ENCODE measurements around the gene ZNF646.
"Not testable (repeated sequence)": the region's sequence is repeated elsewhere in the genome, so short reads cannot be mapped to it uniquely, and the experiment has no call there.

The ZNF646 gene

GRCh38 chr16:31083081-31083480, 8.9 kb downstream of the ZNF646 start:
- in situ Hi-C loops (cut with MboI; ENCODE audit: low sequenced_read_pairs): no loop called here

GRCh38 chr16:31083556-31083955, 9.3 kb downstream of the ZNF646 start:
- in situ Hi-C loops (cut with MboI; ENCODE audit: low sequenced_read_pairs): no loop called here

GRCh38 chr16:31083981-31084380, 9.8 kb downstream of the ZNF646 start:
- in situ Hi-C loops (cut with MboI; ENCODE audit: low sequenced_read_pairs): no loop called here

GRCh38 chr16:31084584-31085302, 10.5 kb downstream of the ZNF646 start:
- in situ Hi-C loops (cut with MboI; ENCODE audit: low sequenced_read_pairs): no loop called here

GRCh38 chr16:31085411-31085810, 11.2 kb downstream of the ZNF646 start:
- in situ Hi-C loops (cut with MboI; ENCODE audit: low sequenced_read_pairs): no loop called here

- in situ Hi-C loops (cut with MboI; ENCODE audit: low sequenced_read_pairs): no loop called here
Observed at GRCh38 chr16:31085873-31086628, 11.8 kb downstream of the ZNF646 start.

- in situ Hi-C loops (cut with MboI; ENCODE audit: low sequenced_read_pairs): no loop called here
Observed at GRCh38 chr16:31086629-31086906, 12.3 kb downstream of the ZNF646 start.

- in situ Hi-C loops (cut with MboI; ENCODE audit: low sequenced_read_pairs): no loop called here
Observed at GRCh38 chr16:31087481-31087880, 13.3 kb downstream of the ZNF646 start.

GRCh38 chr16:31087971-31088370, 13.7 kb downstream of the ZNF646 start:
- in situ Hi-C loops (cut with MboI; ENCODE audit: low sequenced_read_pairs): no loop called here

GRCh38 chr16:31088459-31089183, 14.4 kb downstream of the ZNF646 start, which contains the start of gene PRSS53:
Gene PRSS53, minus strand, starts transcription at chr16:31088943. Its CDS starts 134 bp downstream, at chr16:31088809.
- in situ Hi-C loops (cut with MboI; ENCODE audit: low sequenced_read_pairs): no loop called here

GRCh38 chr16:31089199-31089598, 15.0 kb downstream of the ZNF646 start:
- in situ Hi-C loops (cut with MboI; ENCODE audit: low sequenced_read_pairs): no loop called here

GRCh38 chr16:31090540-31090939, 16.3 kb downstream of the ZNF646 start:
- in situ Hi-C loops (cut with MboI; ENCODE audit: low sequenced_read_pairs): no loop called here

GRCh38 chr16:31092330-31092729, 18.1 kb downstream of the ZNF646 start:
- in situ Hi-C loops (cut with MboI; ENCODE audit: low sequenced_read_pairs): no loop called here

- in situ Hi-C loops (cut with MboI; ENCODE audit: low sequenced_read_pairs): no loop called here
Observed at GRCh38 chr16:31093132-31093703, 19.0 kb downstream of the ZNF646 start.

- in situ Hi-C loops (cut with MboI; ENCODE audit: low sequenced_read_pairs): no loop called here
Observed at GRCh38 chr16:31094088-31094423, 19.8 kb downstream of the ZNF646 start.

GRCh38 chr16:31094424-31095120, 20.4 kb downstream of the ZNF646 start, which contains the start of gene VKORC1:
Gene VKORC1, minus strand, starts transcription at chr16:31094797. Its CDS starts 68 bp downstream, at chr16:31094729.
- in situ Hi-C loops (cut with MboI; ENCODE audit: low sequenced_read_pairs): no loop called here

GRCh38 chr16:31099860-31100638, 25.8 kb downstream of the ZNF646 start:
- in situ Hi-C loops (cut with MboI; ENCODE audit: low sequenced_read_pairs): no loop called here

GRCh38 chr16:31100876-31101641, 26.8 kb downstream of the ZNF646 start:
- in situ Hi-C loops (cut with MboI; ENCODE audit: low sequenced_read_pairs): not testable (repeated sequence)

- in situ Hi-C loops (cut with MboI; ENCODE audit: low sequenced_read_pairs): no loop called here
Observed at GRCh38 chr16:31105677-31106213, 31.5 kb downstream of the ZNF646 start.

Measured in HL-60/S4 treated with phorbol 12-myristate 13-acetate at 8.2 ng/mL for 4 days and 3 days (cell line).